ENCODE data around the gene EML6.

- no peak for TF ChIP-seq POLR2AphosphoS5 (IDR thresholded peaks at IDR 0.05; ENCODE audit: low read depth, low read length)
- TF ChIP-seq TAF1 (IDR thresholded peaks at IDR 0.05; ENCODE audit: borderline replicate concordance, insufficient read depth, low read length), result no peak
- no peak for TF ChIP-seq REST (IDR thresholded peaks at IDR 0.05; ENCODE audit: insufficient read depth in 1 of 2, low read depth in 2 of 2, low read length in 2 of 2)
Measured at GRCh38 chr2:54716375-54716774, 7.1 kb upstream of the EML6 start.
